GM21825 (cell line): ENCODE results near the gene OR8G5.

Experiments used
- ATAC-seq: cut with Tn5 transposase; IDR thresholded peaks from one replicate; pipeline ENCODE4 v1.9.1; 2021; ENCODE audit warnings: mild to moderate bottlenecking, moderate library complexity; ENCODE audit not compliant: unreplicated experiment

The OR8G5 gene

DNA sequence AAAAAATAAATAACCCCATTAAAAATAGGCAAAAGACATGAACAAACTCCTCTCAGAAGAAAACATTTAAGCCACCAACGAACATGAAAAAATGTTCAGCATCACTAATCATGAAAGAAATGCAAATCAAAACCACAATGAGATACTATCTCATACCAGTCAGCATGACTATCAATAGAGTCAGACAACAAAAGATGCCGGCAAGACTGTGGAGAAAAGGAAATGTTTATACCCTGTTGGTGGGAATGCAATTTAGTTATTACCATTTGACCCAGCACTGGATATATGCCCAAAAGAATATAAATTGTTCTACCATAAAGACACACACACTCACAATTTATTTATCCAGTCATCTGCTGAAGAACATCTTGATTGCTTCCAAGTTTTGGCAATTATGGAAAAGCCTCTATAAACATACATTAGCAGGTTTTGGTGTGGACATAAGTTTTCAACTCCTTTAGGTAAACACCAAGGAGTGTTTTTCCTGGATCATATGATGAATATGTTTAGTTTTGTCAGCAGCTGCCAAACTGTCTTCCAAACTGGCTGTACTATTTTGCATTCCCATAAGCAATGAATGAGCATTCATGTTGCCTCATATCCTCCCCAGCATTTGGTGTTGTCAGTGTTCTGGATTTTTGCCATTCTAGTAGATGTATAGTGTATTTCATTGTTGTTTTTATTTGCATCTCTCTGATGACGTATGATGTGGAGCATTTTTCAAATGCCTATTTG, 29.6 kb downstream of the OR8G5 start:
- ATAC-seq: no peak

DNA sequence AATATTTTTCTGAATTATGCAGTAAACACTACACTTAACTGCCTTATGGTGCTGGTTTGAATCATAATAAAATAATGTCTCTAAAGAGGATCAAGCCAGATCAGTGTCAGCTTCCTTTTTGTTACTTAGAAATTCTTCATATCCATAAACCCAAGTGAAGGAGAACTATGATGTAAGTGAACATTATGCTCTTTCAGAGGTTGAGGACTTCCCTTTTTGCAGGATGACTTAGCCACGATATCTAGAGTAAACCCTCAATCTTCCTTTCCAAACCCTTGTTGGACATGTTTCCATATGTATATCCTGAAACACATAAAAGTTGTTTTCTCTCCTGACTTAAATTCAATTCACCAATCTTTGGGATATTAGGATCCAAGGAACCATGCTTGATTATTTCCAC, 38.5 kb downstream of the OR8G5 start:
- ATAC-seq: no peak

DNA sequence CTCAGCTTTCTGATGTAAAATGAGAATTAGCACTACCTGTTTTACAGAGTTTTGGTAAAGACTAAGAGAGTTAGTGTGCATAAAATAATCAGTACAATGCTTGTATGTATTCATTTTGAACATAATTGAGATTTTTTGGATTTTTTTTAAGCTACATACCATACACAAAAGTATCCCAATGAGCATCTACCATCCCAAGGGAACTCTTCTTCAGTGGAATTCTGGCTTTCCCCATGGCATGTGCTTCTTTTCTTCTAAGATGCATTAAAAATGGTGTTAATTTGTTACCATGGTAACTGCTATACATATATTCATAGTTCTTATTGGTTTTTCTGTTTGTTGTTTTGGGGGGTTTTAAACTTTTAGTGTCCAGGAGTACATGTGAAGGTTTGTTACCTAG, 39.8 kb downstream of the OR8G5 start:
- ATAC-seq: no peak

DNA sequence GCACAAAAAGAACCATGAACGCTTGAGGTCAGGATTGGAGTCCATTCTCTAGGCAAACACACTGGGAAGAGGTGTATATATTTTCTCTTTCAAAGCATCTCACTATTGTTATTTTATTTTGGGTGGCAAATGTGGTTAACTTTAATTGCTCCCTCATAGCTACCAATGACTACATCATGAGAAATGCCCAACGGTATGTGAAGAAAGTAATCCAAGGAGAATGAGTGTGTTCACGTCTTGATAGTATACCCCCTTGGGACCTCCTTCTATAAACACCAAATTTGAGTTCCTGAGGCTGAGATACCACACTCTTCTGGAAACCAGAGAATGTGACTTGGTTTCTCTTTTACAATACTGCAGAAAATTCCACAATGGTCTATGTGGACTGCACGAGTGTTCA, 41.7 kb downstream of the OR8G5 start:
- no peak for ATAC-seq

DNA sequence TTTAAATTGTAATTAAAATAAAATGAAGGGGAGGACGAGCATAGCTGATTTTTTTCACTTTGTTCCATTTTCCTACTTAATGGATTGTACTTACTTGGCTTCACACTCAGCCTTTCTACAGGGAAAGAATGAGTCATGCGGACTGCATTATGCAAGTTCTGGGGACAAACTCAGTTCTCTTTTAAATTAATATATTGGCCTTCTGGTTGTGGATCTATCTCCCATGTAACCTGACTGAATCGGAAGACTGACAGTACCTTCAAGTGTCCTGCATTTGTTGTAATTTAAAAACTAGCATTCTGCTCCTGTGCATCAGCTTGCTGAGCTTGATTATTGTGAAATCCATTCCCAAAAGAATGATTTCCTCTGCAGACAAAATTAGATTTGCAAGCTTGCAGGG, 45.4 kb downstream of the OR8G5 start:
- ATAC-seq: no peak

DNA sequence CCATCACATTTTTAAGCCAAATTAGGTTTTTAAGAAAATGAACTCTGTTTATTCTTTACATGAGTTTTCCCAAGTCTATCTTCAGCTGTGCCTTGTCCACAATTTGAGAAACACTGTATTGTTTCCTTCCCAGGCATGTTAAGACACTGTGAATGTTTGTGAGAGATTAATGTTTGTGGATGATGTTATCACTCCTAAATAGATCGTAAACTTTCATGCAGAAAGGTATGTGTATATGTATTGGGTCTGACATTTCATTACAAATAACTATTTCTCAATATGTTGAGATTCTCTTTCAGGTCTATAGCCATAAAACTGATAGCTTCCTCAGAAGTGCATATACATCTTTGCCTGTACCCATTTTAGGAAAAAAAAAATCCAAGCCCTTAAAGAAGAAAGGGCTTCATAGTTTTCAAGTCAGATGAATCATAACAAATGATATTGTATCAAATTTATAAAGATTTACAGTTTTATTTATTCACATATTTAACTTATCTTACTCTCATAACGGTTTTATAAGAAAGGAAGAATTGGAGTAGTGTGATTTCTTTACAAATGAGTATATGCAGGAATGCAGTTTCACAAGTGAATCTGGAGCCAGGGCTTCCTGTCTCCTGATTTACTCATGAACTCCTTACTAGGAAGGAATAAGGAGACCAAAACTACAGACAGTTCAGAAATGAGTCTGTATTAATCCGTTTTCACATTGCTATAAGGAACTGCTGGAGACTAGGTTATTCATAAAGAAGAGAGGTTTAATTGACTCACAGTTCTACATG, 46.4 kb downstream of the OR8G5 start:
- ATAC-seq: no peak

DNA sequence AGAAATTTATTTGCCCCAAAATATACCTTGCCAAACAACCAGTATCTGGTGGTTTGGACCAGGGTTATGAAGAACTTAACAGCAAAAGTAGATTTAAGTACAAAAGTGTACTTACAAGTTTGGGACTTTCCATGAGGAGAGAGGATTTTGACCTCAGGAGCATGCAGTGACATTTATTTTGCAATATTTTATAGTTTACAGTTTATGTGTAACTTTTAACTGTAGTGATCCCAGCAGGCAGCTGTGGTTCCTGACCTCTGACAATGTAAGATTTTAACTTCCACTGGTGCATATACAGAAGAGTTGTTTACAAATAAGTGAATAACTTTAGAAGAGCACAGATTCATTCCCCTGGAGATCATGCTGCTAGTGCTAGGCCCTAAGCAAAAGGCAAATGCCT, 50.9 kb downstream of the OR8G5 start:
- no peak for ATAC-seq

DNA sequence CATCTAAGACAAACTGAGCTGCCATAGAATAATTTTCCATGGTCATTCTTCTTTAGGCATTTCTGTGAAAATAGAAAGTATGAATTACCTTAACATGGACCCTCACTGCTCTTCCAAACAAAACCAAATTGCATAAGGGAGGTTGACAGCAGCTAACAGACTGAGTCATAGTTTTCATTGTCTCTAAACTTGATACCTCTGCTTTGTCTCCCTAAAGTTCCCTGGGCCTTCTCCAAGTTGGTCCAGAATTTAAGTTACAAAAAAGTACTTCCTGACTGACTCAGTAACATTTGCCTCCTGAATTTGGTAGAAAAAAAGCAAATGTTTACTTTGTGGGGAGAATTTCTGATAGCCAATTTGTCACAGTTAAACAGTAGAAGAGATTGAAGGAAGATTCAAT, 54.5 kb downstream of the OR8G5 start:
- ATAC-seq: no peak

DNA sequence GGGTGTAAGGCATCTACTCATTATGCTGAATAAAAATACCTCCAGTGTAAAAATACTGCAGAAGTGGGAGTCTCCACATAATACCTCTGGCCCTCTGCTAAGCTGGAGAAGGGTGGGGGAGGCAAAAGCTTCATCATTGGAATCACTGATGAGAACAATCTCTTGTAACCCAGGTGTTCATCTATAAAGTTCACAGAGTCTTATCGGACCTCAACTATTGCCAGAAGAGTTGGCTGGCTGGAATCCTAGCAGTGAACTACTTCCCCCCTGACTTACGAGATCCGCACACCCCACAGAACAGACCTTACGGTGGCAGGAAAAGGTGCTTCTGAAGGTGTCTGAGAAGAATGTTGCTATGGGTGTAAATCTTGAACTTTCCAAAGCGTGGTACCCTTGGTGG, 55.1 kb downstream of the OR8G5 start:
- ATAC-seq: no peak

DNA sequence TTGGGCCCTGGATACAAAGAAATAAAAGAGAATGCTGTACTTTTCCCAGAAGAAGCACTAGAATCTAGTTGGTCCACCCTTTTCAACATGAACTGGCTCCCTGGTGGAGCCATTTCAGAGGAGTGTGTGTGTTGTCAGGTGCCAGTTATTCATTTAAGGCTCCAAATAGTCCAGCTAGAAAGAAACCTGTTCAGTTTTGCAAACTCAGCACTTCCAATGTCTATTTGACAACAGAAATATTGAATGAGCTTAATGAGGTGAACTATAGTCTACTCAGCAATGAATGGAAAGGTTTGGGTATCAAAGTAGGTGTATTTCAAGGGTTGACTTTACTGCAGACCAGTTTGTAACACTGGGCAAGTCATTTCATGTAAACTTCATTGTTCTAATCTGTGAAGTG, 55.5 kb downstream of the OR8G5 start:
- no peak for ATAC-seq

DNA sequence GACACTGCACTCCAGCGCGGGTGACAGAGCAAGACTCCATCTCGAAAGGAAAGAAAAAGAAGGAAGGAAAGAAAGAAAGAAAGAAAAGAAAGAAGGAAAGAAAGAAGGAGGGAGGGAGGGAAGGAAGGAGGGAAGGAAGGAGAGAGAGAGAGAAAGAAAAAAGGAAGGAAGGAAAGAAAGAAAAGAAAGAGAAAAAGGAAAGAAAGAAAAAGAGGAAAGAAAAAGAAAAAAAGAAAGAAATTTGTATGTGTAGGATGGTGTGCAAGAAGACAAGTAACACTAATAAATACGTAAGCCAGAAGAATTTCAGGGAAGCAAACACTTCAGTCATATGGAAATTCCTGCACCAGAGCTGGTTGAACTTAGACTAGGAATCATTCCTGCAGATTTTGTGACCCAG, 57.0 kb downstream of the OR8G5 start:
- no peak for ATAC-seq

DNA sequence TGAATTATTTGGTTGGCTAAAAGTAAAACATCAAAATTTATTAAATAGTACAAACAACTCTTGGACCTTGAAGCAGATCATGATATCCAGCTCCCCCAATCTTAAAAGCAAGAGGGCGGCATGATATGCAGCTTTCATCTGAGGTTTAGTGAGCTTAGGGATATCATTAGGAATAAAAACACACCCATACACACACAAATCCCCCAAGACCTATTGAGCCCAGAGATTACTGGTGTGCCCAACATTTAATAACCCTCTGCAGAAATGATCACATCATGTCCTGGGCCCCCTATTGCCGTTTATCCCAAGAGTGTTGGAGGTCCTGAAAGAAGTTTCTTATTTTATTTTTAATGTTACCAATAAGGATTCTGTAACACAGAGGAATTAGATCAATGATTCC, 57.7 kb downstream of the OR8G5 start, which contains the start of gene OR8D1:
Gene OR8D1, minus strand, starts transcription at position 101 of the 400 bp plus-strand sequence. CDS start 3,183 bp downstream, outside the sequence.
- ATAC-seq: no peak

DNA sequence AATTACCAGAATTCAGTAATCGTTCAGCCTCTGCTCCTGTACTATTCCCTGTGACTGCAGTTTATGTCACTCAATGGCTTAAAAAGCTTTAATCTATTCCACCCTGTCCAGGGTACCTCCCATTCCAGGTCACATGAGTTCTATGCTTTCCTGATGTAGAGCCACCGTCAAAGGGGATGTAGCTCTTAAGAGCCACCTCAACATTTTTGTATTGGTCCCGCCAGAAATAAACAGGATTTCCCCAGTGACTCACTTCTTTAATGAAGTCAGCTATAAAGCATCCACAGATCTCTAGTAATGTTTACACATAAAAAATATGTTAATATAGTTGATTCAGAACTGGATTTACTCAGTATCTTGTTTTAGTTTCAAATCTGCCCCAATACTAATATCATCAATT, 58.9 kb downstream of the OR8G5 start:
- ATAC-seq: no peak
